ENCODE data around the gene DNAH3.

DNAH3 gene

GRCh38 chr16:21134053-21134452 lies 16.6 kb downstream of the DNAH3 start:
- no peak for TF ChIP-seq CTCF (IDR thresholded peaks at IDR 0.05; ENCODE audit: low read depth, low read length)
- no peak overlapping the region for H3K4me3 ChIP-seq (ENCODE audit: low read depth, low read length)

GRCh38 chr16:21130811-21131210 lies 19.8 kb downstream of the DNAH3 start:
- no peak for TF ChIP-seq CTCF (IDR thresholded peaks at IDR 0.05; ENCODE audit: low read depth, low read length)
- no peak overlapping the region for H3K4me3 ChIP-seq (ENCODE audit: low read depth, low read length)

DNA sequence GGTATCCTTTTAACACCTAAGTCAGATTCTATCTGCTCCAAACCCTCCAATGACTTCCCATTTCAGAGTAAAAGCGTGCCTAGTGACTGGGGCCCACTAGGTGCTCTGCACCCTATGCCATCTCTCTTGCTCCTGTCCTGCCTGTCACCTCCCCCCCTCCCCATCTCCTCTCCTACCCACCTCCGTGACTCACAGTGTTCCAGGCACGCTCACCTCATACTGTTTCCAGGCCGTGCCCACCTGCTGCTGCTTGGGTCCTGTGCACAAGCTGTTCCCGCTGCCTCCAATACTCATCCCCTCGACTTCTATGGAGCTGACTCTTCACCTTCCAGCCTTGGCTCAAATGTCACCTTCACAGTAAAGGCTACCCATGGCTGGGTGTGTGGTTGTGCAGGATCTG lies 21.7 kb downstream of the DNAH3 start:
- TF ChIP-seq CTCF (IDR thresholded peaks at IDR 0.05; ENCODE audit: low read depth, low read length): no peak
- H3K4me3 ChIP-seq (ENCODE audit: low read depth, low read length): no peak overlapping the region

DNA sequence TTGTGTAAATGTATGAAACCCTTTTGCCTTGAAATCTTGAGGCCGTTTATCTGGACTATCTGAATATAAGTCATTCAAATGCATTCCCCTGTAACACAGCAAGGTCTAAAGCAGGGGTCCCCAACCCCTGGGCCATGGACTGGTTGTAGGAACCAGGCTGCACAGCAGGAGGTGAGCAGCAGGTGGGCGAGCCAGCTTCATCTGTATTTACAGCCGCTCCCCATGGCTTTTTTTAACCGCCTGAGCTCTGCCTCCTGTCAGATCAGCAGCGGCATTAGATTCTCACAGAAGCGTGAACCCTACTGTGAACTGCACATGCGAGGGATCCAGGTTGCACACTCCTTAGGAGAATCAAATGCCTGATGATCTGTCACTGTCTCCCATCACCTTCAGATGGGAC lies 24.1 kb downstream of the DNAH3 start:
- H3K4me3 ChIP-seq (ENCODE audit: low read depth, low read length): no peak overlapping the region
- TF ChIP-seq CTCF (IDR thresholded peaks at IDR 0.05; ENCODE audit: low read depth, low read length): no peak

GRCh38 chr16:21125191-21125590 lies 25.5 kb downstream of the DNAH3 start:
- H3K4me3 ChIP-seq (ENCODE audit: low read depth, low read length): no peak overlapping the region
- TF ChIP-seq CTCF (IDR thresholded peaks at IDR 0.05; ENCODE audit: low read depth, low read length): no peak

DNA sequence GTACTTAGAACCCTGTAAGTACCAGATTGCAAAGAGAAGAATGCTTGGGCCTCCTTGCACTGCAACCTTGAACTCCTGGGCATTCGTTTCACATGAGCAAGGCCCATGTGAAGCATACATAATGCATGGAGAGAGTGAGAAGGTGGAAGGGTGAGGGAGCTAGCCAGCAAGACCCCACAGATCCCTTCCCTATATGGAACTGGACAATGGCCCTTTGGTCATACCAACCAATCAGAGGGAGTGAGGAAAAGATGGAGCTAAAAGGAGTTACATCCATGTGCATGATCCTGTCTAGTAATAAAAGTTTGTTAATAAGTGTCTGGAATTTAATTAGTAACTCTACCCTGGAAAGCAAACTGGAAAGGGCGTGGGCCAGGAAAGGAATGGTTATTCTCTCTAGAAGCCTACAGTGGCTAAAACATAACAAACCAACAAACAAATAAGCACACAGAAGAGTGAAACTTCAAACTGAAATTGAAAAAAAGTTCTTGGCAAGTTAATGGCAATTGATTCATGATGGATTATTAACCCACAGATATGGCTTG lies 29.6 kb downstream of the DNAH3 start:
- no peak overlapping the region for H3K4me3 ChIP-seq (ENCODE audit: low read depth, low read length)
- no peak for TF ChIP-seq CTCF (IDR thresholded peaks at IDR 0.05; ENCODE audit: low read depth, low read length)

GRCh38 chr16:21117567-21117966 lies 33.1 kb downstream of the DNAH3 start:
- H3K4me3 ChIP-seq (ENCODE audit: low read depth, low read length): no peak overlapping the region
- no peak for TF ChIP-seq CTCF (IDR thresholded peaks at IDR 0.05; ENCODE audit: low read depth, low read length)

All from WI38 (cell line).